Measurements from ENCODE around the gene PPP1R27. TPM values are rescaled to one million over a fixed set of nuclear protein-coding genes. Genes with fewer than 3 reads are reported as not detected.

The PPP1R27 gene
- total and polyA plus RNA-seq, 9 of the 15 experiments (the other 6 are each of a cell fraction or from before 2014, with no cell fraction given) = 0.29 to 6.9 (median 1.5) TPM; not detected in 2

DNA sequence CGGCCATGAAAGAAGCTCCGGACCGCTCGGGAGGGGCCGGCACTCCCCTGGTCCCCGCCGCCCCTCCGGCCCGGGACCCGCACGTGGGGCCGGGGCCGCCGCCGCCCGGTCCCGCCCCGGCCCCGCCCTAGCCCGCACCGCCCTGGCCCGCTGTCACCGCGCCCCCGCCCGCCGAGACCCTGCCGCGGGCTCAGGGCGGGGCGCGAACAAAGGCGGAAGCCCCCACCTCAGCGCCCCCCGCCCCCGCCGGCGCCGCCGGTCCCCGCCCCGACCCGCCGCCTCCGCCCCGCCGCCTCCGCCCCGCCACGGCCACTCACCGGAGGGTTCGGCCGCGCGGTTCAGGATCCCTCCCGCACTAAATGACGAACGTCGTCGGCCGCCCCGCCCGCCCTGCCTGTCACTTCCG, 36.1 kb upstream of the PPP1R27 start, which contains the start of gene ARHGDIA (continued):
- TF ChIP-seq, protein P1, sequence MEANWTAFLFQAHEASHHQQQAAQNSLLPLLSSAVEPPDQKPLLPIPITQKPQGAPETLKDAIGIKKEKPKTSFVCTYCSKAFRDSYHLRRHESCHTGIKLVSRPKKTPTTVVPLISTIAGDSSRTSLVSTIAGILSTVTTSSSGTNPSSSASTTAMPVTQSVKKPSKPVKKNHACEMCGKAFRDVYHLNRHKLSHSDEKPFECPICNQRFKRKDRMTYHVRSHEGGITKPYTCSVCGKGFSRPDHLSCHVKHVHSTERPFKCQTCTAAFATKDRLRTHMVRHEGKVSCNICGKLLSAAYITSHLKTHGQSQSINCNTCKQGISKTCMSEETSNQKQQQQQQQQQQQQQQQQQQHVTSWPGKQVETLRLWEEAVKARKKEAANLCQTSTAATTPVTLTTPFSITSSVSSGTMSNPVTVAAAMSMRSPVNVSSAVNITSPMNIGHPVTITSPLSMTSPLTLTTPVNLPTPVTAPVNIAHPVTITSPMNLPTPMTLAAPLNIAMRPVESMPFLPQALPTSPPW (CRISPR knock-in tag; IDR thresholded peaks at IDR 0.05) = peak; percentile 92; the same call in 1 of the 2 replicates
- no peak for TF ChIP-seq SMAD4 (CRISPR knock-in tag; conservative IDR thresholded peaks at IDR 0.05)
- TF ChIP-seq CREM (IDR thresholded peaks at IDR 0.05; ENCODE audit: low read depth) = peak; percentile 91; the same call in 1 of the 2 replicates
- TF ChIP-seq PML (IDR thresholded peaks at IDR 0.05; ENCODE audit: low read length) = no peak

DNA sequence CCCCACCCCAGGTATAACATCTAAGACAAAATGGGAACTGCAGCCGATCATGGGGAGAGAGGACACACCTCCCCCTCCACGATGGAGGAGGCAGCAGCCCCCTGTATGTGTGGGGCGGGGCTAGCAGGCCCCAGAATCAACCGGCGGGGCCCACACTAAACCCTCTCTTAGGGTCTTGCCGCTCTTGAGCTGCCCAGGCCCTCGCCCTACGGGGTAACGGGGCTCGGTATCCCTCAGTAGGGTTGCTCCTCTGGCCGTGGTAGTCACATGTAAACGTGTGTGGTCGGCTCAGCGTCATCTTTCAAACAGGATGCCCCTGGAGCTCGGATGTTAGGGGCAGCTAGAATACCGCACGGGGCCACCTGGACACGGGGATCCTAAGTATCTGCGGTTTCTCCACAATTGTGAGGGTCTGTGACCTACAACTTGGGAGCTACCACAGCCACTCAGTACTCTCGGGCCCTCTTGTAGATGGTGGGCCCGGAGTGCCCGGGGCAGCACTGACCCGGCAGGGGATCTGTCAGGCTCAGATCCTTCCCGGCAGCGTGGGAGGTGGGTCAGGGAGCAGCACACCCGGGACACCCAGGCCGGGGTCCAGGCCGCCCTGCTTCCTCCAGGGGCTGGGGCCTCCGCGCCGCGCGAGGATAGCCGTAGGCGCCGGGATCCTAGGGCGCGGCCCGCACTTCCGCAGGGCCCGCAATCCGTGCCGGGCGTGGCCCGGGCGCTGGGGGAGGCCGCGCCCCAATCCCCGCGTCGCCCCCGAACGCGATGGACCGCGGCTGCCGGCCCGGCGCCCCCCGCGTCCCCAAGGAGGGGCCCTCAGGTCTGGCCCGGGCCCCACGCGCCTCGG, 35.5 kb upstream of the PPP1R27 start:
- H3K79me2 ChIP-seq (ENCODE audit: control insufficient read depth, insufficient read depth, low read length) = peaks cover 46% of the 10 kb centered on the region
- TF ChIP-seq PHTF2 (CRISPR knock-in tag; IDR thresholded peaks at IDR 0.05) (no peak), ZFX (CRISPR knock-in tag; IDR thresholded peaks at IDR 0.05) (no peak; the same call in 1 of the 2 replicates), RB1 (IDR thresholded peaks at IDR 0.05; ENCODE audit: low read depth) (peak; percentile 60; the same call in 1 of the 2 replicates), FOXK2 (conservative IDR thresholded peaks at IDR 0.05 in 1 of 2, IDR thresholded peaks at IDR 0.05 in 1 of 2; ENCODE audit: low read depth in 2 of 2) (no peak), ZNF444 (CRISPR knock-in tag; IDR thresholded peaks at IDR 0.05) (no peak), RBM14 (IDR thresholded peaks at IDR 0.05; ENCODE audit: borderline replicate concordance, insufficient read depth, low read depth, low read length) (peak; percentile 57; the same call in 1 of the 2 replicates), PTBP1 (IDR thresholded peaks at IDR 0.05; ENCODE audit: low read depth, low read length) (no peak), TAF1 (IDR thresholded peaks at IDR 0.05; ENCODE audit: control insufficient read depth, extremely low read depth, insufficient read depth, low read length, severe bottlenecking) (peak; percentile 11), ZNF699 (CRISPR knock-in tag; IDR thresholded peaks at IDR 0.05; ENCODE audit: insufficient replicate concordance) (no peak), KDM5B (IDR thresholded peaks at IDR 0.05; ENCODE audit: insufficient replicate concordance, low read depth, low read length) (peak; percentile 41), SP1 (CRISPR knock-in tag; IDR thresholded peaks at IDR 0.05) (0 out of 2 replicates have a peak, but pooled peaks have one; percentile 55), EZH2 (IDR thresholded peaks at IDR 0.05; ENCODE audit: borderline replicate concordance, low read depth, low read length) (no peak), HMG20B (CRISPR knock-in tag; IDR thresholded peaks at IDR 0.05) (no peak), NONO (IDR thresholded peaks at IDR 0.05; ENCODE audit: low read depth in 2 of 2, low read length in 1 of 2) (peak; percentile 41 to 58; a peak in 2 of 4 replicates)

More for the DNA sequence above, 35.5 kb upstream of the PPP1R27 start:
- ChIA-PET CTCF (ENCODE audit: low intra/inter-chr PET ratio) (interaction anchor here (0.9 kb wide), 1 partner anchor 137 kb away, joined by 3 read pairs; no protein-coding TSS in a partner anchor), POLR2A (interaction anchor here (0.6 to 2.6 kb wide), 16 partner anchors 9 to 200 kb away, joined by 3 to 13 read pairs (median 4); partner anchors contain the start of genes MCRIP1 and P4HB)
- Histone ChIP-seq H3K4me3 (peak overlapping the region; percentile 93), H3K4me1 (replicated peaks in 1 of 2; ENCODE audit: control insufficient read depth in 2 of 2, insufficient read depth in 2 of 2, low read length in 2 of 2) (peaks cover 29 to 78% of the 10 kb centered on the region in 2 experiments), H2AFZ (ENCODE audit: low read depth, low read length) (no peak overlapping the region), H3K27me3 (ENCODE audit: control insufficient read depth in 2 of 2, insufficient read depth in 2 of 2, low read length in 2 of 2) (no peaks in the 10 kb centered on the region), H3K4me2 (ENCODE audit: insufficient read depth, low read length) (peak overlapping the region; percentile 93), H4K20me1 (replicated peaks; ENCODE audit: control insufficient read depth, insufficient read depth, low read length) (peaks cover 35% of the 10 kb centered on the region), H3K9me3 (replicated peaks; ENCODE audit: control insufficient read depth, insufficient read depth, low read depth, low read length) (no peaks in the 10 kb centered on the region), H3K9ac (ENCODE audit: insufficient read depth in 1 of 2, low read depth in 2 of 2, low read length in 2 of 2) (peak overlapping the region; percentile 88 to 98), H3K36me3 (ENCODE audit: control insufficient read depth, insufficient read depth, low read length) (peaks cover 37% of the 10 kb centered on the region; the same call in 2 of the 3 replicates), H3K27ac (ENCODE audit: extremely low read depth, low read depth, low read length) (peak overlapping the region; percentile 93), H3K9me1 (ENCODE audit: control insufficient read depth, insufficient read depth, low read length) (no peaks in the 10 kb centered on the region)
- DNase-seq (ENCODE audit: extremely low read depth in 1 of 4, low spot score in 3 of 4) (peak; percentile 26 to 61 (median 32)), ATAC-seq (no peak), FAIRE-seq (no peak)
- BruUV-seq (replicated peaks) = no TSS peak
- WGBS (ENCODE audit: insufficient coverage, low coverage, missing lambda C conversion rate) = under 1% methylated on average over 44 of the region's 65 CpGs
- intact Hi-C loops (cut with micrococcal nuclease) = no loop called here
- in situ Hi-C loops (cut with MboI) = no loop called here
